ENCODE data around the gene CFAP58.

Gene CFAP58

GRCh38 chr10:104374591-104374990, 21.0 kb downstream of the CFAP58 start:
- H3K4me3 ChIP-seq (ENCODE audit: low read depth, low read length): no peak overlapping the region
- no peak for DNase-seq (ENCODE audit: low read depth)
- no peak for TF ChIP-seq CTCF (IDR thresholded peaks at IDR 0.05; ENCODE audit: low read depth, low read length, missing control alignments)

DNA sequence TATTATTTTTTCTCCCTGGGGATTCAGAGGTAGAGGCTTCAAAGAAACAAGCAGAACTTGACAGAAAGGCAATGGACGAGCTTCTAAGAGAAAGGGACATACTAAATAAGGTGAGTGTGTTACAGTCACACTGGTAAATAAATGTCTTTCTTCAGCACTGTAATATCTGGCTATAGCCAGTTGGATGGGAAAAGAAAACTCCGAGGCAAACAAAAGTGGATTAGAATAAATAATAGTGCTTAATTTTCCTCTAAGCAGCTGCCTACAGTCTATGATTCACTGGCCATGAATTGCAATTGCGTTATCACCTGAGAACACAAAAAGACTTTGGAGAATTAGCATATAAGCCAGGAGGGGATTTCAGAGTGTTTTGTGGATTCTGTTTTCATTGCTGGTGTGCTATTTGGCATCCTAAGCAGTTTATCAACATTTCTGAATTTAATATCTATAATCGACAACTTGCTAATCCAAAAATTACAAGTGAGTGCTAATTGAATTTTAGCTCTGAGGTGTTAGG, 23.2 kb downstream of the CFAP58 start:
- TF ChIP-seq CTCF (IDR thresholded peaks at IDR 0.05; ENCODE audit: low read depth, low read length, missing control alignments): no peak
- DNase-seq (ENCODE audit: low read depth): no peak
- H3K4me3 ChIP-seq (ENCODE audit: low read depth, low read length): no peak overlapping the region

DNA sequence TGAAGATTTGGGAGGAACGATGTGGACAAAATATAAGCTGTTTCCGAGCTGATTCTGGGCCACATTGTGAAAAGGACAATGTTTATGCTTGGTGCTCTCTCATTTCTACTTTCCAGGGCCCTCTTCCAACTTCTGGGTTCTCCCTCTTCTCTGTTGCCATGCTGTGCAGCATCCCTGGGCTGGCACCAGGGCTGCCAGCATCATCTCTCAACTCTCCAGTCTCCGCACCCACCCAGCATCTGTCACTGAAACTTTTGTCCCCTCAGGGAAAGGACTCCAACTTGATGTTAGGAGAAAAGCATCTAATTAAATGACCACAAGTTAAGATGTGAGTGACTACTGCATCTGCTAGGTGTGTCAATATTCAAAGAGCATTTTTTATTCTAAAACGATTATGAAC, 26.7 kb downstream of the CFAP58 start:
- TF ChIP-seq CTCF (IDR thresholded peaks at IDR 0.05; ENCODE audit: low read depth, low read length, missing control alignments): no peak
- H3K4me3 ChIP-seq (ENCODE audit: low read depth, low read length): no peak overlapping the region
- DNase-seq (ENCODE audit: low read depth): no peak

DNA sequence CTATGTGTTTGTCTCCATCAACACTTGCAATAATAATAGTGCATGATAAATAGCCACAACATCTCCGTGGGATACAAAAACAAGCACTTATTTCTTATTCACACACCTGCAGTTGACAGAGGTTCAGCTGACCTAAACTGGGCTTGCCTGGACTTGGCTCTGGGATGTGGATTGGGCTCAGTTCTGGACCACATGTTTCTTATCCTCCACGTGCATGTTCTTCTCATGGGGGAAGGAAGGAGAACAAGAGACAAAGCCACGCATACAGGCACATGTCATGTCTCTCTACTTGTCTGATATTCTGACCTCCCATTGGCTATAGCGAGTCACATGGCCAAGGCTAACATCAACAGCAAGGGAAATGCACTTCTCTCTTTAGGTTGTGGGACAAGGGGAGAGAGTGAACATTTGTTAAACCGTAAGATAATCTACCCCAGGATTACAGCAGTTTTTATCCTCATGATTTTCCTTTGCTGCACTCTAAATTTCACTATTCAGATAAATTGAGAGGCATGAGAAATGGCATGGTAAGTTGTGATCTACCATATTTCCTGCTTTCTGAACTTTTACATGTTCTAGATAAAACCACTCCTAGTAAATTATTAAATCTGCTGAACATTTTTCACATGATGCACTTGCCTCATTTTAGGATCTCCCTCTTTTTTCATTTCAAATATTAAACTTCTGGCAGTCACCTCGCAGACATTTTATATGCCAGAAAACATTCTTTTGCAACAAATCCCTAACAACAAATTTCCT, 33.7 kb downstream of the CFAP58 start:
- no peak overlapping the region for H3K4me3 ChIP-seq (ENCODE audit: low read depth, low read length)
- no peak for DNase-seq (ENCODE audit: low read depth)
- no peak for TF ChIP-seq CTCF (IDR thresholded peaks at IDR 0.05; ENCODE audit: low read depth, low read length, missing control alignments)

DNA sequence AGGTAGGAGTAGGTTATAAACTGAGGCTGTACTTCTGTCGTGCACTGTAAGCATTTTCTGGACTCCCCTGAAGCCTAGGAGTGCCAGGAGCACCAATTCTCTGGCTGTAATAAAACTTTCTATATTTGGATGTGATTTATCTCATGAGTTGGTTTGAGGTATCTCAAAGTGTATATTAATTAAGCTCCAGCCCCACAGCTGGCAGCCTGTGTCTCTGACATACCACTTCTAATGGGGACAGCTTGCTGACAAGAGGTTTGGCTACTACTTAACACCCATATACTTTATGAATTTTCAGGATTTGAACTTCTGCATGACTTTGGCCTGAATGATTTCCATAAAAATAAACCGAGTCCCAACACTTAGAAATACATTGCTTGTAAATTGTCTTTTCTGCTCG, 35.2 kb downstream of the CFAP58 start:
- TF ChIP-seq CTCF (IDR thresholded peaks at IDR 0.05; ENCODE audit: low read depth, low read length, missing control alignments): no peak
- H3K4me3 ChIP-seq (ENCODE audit: low read depth, low read length): no peak overlapping the region
- no peak for DNase-seq (ENCODE audit: low read depth)

- DNase-seq (ENCODE audit: low read depth): no peak
- H3K4me3 ChIP-seq (ENCODE audit: low read depth, low read length): no peak overlapping the region
- no peak for TF ChIP-seq CTCF (IDR thresholded peaks at IDR 0.05; ENCODE audit: low read depth, low read length, missing control alignments)
These were observed 37.7 kb downstream of the CFAP58 start for GRCh38 chr10:104391150-104391968.
